ENCODE measurements around the gene ZCCHC4.
"Not testable (repeated sequence)": the region's sequence is repeated elsewhere in the genome, so short reads cannot be mapped to it uniquely, and the experiment has no call there.

The ZCCHC4 gene

GRCh38 chr4:25320773-25321172 is 8.2 kb downstream of the ZCCHC4 start:
- peak; percentile 15 for DNase-seq (ENCODE audit: extremely low read depth, low read depth)

GRCh38 chr4:25321703-25322102 is 9.1 kb downstream of the ZCCHC4 start:
- TF ChIP-seq CTCF (IDR thresholded peaks at IDR 0.05; ENCODE audit: low read depth, low read length), result no peak

More at GRCh38 chr4:25320773-25321172, 8.2 kb downstream of the ZCCHC4 start:
- no peak for TF ChIP-seq CTCF (IDR thresholded peaks at IDR 0.05; ENCODE audit: low read depth, low read length)

DNA sequence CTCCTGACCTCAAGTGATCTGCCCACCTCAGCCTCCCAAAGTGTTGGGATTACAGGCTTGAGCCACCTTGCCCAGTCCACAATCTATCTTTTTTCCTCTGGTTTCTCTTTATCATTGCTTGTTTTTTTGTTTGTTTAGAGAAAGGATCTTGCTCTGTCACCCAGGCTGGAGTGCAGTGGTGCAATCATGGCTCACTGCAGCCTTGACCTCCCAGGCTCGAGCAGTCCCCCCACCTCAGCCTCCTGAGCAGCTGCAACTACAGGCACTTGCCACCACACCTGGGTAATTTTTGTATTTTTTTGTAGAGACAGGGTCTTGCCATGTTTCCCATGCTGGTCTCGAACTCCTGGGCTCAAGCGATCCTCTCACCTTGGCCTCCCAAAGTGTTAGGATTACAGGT is 15.9 kb downstream of the ZCCHC4 start:
- DNase-seq (ENCODE audit: extremely low read depth, low read depth), result not testable (repeated sequence)

More at GRCh38 chr4:25321703-25322102, 9.1 kb downstream of the ZCCHC4 start:
- DNase-seq (ENCODE audit: extremely low read depth, low read depth), result no peak

DNA sequence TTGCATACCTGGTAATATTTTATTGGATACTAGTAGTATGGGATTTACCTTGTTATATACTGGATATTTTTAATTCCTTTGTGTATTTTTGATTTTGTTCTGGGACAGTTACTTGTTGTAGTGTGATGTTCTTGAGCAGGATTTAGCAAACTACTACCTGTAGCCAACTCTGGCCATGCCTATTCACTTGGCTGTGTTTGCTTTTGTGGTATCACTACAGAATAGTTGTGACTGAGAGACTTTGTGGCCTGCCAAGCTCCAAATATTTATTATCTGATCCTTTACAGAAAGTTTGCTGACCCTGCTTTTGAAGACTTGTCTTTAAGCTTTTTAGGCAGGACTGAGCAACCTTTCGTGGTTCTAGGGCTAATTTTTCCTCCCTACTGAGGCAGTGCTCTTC is 17.8 kb downstream of the ZCCHC4 start:
- no peak for DNase-seq (ENCODE audit: extremely low read depth, low read depth)
- no peak for TF ChIP-seq CTCF (IDR thresholded peaks at IDR 0.05; ENCODE audit: low read depth, low read length)

DNA sequence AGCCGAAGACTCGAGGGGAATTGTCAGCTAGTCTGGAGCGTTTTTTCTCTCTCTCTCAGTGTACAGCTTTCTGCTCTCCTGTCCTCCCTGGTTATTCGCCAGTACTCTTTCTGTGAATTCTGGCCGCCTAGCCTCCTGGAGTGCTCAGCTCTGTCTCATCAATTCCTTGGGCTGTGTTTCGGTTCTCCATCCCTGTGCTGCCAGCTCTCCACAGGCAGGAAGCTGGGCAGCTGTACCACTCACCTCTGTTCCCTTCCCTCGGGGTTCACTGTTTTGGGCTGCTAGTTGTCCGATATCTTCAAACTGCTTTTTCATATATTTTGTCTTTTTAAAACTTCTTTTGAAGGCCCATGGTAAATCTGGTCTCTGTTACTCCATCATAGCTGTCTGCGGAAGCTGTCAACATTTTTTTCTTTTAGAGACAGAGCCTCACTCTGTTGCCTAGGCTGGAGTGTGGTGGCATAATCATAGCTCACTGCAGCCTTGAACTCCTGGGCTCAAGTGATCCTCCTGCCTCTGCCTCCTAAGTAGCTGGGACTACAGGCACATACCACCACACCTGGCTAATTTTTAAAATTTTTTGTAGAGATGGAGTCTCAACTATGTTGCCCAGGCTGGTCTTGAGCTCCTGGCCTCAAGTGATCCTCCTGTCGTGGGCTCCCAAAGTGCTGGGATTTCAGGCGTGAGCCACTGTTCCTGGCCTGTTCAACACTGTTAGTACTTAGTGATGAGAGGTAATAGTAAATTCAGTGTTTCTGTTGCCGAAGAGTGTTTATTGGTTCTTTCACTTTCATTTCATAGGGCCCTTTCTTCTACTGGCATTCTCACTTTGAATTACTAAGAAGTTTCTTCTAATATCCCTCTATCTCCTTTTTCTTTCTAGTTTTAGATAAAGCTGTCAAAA is 18.6 kb downstream of the ZCCHC4 start:
- DNase-seq (ENCODE audit: extremely low read depth, low read depth), result no peak
- no peak for TF ChIP-seq CTCF (IDR thresholded peaks at IDR 0.05; ENCODE audit: low read depth, low read length)

- TF ChIP-seq CTCF (IDR thresholded peaks at IDR 0.05; ENCODE audit: low read depth, low read length), result no peak
- no peak for DNase-seq (ENCODE audit: extremely low read depth, low read depth)
Observed at GRCh38 chr4:25343671-25344070, 31.1 kb downstream of the ZCCHC4 start.

DNA sequence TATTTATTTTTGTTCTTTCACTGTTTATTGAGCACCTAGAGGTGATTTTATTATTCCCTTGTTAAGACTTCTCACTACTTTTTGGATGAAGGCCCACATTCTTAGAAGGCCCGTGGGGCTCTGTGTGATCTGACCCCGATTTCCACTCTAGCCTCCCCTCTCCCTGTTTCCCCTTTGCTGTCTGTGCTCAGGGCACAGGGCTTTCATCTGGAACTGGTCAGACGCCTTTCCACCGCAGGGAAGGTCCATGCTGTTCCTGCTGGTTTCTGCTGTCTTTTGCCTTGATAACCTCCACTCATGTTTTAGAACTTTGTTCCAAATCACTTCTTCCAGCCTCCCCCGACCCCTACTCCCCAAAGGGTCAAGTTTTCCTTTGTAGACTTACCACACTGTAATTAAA is 33.2 kb downstream of the ZCCHC4 start:
- DNase-seq (ENCODE audit: extremely low read depth, low read depth), result no peak
- TF ChIP-seq CTCF (IDR thresholded peaks at IDR 0.05; ENCODE audit: low read depth, low read length), result no peak

DNA sequence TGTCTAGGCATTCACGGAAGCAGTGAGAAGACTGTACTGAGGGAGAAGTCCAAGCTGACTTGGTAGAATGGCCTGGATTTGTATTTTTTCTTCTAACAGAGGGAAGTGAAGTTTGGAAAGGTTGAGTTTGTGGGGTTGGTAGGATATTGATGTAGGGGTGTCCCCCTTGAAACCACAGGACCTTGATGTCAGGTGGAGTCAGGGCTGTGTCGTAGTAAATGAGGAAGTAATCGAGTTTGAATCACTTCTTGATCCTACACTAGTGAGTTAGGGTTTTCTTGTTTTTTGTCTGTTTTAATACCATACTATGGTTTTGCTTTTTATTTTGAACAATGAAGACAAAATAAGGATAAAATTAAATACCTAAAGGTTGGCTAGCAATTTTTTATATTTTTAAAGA is 34.3 kb downstream of the ZCCHC4 start:
- DNase-seq (ENCODE audit: extremely low read depth, low read depth), result no peak
- TF ChIP-seq CTCF (IDR thresholded peaks at IDR 0.05; ENCODE audit: low read depth, low read length), result no peak
